Panc1 (cell line): Measurements from ENCODE around the gene BRCA2. TPM values are rescaled to one million over a fixed set of nuclear protein-coding genes. Genes with fewer than 3 reads are reported as not detected.

Source experiments
- ATAC-seq: fragments of 200-7000 bp; cut with Tn5 transposase; 2 replicates; pipeline ENCODE4 v1.9.1; 2020; ENCODE audit warnings: mild to moderate bottlenecking, moderate library complexity
- BruUV-seq: library from RNA; stranded (reverse); fragments of 400-500 nt; replicated peaks from 2 replicates; lab custom pipeline; 2021; lab: Mats Ljungman, UMichigan
- CTCF ChIA-PET: fragments of 300-600 bp; sonication (Branson Sonifier 250); formaldehyde crosslinking; loops from one replicate; lab custom pipeline; 2022; ENCODE audit warnings: antibody characterized with exemption; lab: Charles Lee
- POLR2A ChIA-PET: fragments of 300-600 bp; sonication (Branson Sonifier 250); formaldehyde crosslinking; loops from one replicate; lab custom pipeline; 2022; ENCODE audit warnings: antibody characterized with exemption; lab: Charles Lee
- DNase-seq: peaks from one replicate; pipeline ENCODE4 v3.0.0-alpha.2; 2010; ENCODE audit warnings: low read depth, low spot score
- H3K27ac ChIP-seq: 2 replicates; pipeline ENCODE4 v1.5.1; 2011; ENCODE audit warnings: mild to moderate bottlenecking, low read length, inconsistent platforms
- H3K27me3 ChIP-seq: fragments of 200-500 bp; sonication (Bioruptor generic); 2 replicates; pipeline ENCODE4 v1.6.0; 2014; ENCODE audit warnings: low read length, inconsistent platforms; ENCODE audit not compliant: control insufficient read depth, insufficient read depth
- H3K36me3 ChIP-seq: fragments of 200-500 bp; sonication (Bioruptor generic); 2 replicates; pipeline ENCODE4 v1.5.1; 2014; ENCODE audit warnings: inconsistent platforms, mild to moderate bottlenecking, low read length, moderate library complexity; ENCODE audit not compliant: control insufficient read depth, insufficient read depth
- H3K4me1 ChIP-seq: 2 replicates; pipeline ENCODE4 v1.5.1; 2011; ENCODE audit warnings: inconsistent platforms, mild to moderate bottlenecking, low read length, moderate library complexity; ENCODE audit not compliant: control insufficient read depth, insufficient read depth
- H3K4me3 ChIP-seq, 2 experiments: 2 replicates each; pipeline ENCODE4 v1.5.1; 2011 to 2012; ENCODE audit warnings: low read depth in 2 of 2, low read length in 2 of 2, mild to moderate bottlenecking in 2 of 2, inconsistent platforms in 1 of 2, moderate library complexity in 1 of 2
- H3K9me3 ChIP-seq: fragments of 200-500 bp; sonication (Bioruptor generic); 2 replicates; pipeline ENCODE4 v1.5.1; 2014; ENCODE audit warnings: low read depth, mild to moderate bottlenecking, inconsistent platforms, low read length, moderate library complexity; ENCODE audit not compliant: control insufficient read depth, insufficient read depth
- POLR2AphosphoS5 ChIP-seq: IDR thresholded peaks from 2 replicates; pipeline ENCODE4 v1.6.1; 2012; ENCODE audit warnings: mild to moderate bottlenecking, low read depth, low read length, moderate library complexity
- SIN3A ChIP-seq: IDR thresholded peaks from 2 replicates; pipeline ENCODE4 v1.6.1; 2012; ENCODE audit warnings: low read depth, mild to moderate bottlenecking, low read length, moderate library complexity, borderline replicate concordance; ENCODE audit not compliant: insufficient read depth
- TCF7L2 ChIP-seq: IDR thresholded peaks from 2 replicates; pipeline ENCODE4 v1.6.1; 2011; ENCODE audit warnings: mild to moderate bottlenecking, low read depth, low read length, inconsistent platforms
- in situ Hi-C: cut with HindIII; loops from 2 replicates; pipeline ENCODE4 v1.10.0; 2016; ENCODE audit warnings: low sequenced_read_pairs, low pct_unique_long_range_greater_than_20kb
- intact Hi-C: fragments of 100-400 bp; cut with micrococcal nuclease; formaldehyde crosslinking; loops from one replicate; pipeline ENCODE4 v1.10.0; 2022; ENCODE audit not compliant: unreplicated experiment
- total RNA-seq: library from RNA; stranded (reverse); gene quantifications from one replicate; pipeline ENCODE4 v1.2.1, GENCODE V29; 2021; ENCODE audit not compliant: unreplicated experiment
- TF ChIP-seq, protein P1 (sequence below): fragments of 450-650 bp; IDR thresholded peaks from 2 replicates; pipeline ENCODE4 v1.5.1; 2017; ENCODE audit warnings: mild to moderate bottlenecking
- TF ChIP-seq, protein P2 (sequence below), 2 experiments: IDR thresholded peaks; 2 replicates each; pipeline ENCODE4 v1.6.1; 2011 to 2012; ENCODE audit warnings: low read depth in 2 of 2, control low read depth in 1 of 2, low read length in 1 of 2, mild to moderate bottlenecking in 1 of 2, moderate library complexity in 1 of 2; ENCODE audit not compliant: insufficient read depth in 1 of 2

BRCA2 gene
- total RNA-seq, 1 experiment from 2014 or later = 8.4 TPM

DNA sequence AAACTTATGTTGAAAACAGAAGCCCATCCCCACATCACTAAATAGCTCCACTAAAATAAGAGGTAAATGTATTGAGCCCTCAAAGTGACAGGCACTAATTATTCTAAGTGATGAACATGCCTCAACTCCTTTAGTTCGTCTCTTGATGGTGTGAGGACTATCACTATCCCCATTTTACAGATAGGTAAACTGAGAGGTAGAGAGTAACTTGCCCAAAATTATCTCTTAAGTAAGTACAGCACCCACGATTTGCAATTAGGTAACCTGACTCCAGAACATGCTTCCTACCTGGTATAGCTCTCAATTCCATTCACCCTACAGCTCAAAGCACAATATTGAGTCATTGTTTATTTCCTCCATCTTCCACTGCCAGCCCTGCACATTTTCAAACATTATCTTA lies 12.8 kb upstream of the BRCA2 start:
- Histone ChIP-seq H3K36me3 (no peaks in the 10 kb centered on the region), H3K27ac (no peak overlapping the region), H3K4me3 (no peak overlapping the region), H3K9me3 (no peaks in the 10 kb centered on the region), H3K27me3 (peaks cover 6% of the 10 kb centered on the region; the same call in 1 of the 2 replicates), H3K4me1 (no peaks in the 10 kb centered on the region)
- POLR2A ChIA-PET = no interaction called here
- TF ChIP-seq TCF7L2 (no peak), SIN3A (no peak), POLR2AphosphoS5 (no peak)
- TF ChIP-seq, protein P1, sequence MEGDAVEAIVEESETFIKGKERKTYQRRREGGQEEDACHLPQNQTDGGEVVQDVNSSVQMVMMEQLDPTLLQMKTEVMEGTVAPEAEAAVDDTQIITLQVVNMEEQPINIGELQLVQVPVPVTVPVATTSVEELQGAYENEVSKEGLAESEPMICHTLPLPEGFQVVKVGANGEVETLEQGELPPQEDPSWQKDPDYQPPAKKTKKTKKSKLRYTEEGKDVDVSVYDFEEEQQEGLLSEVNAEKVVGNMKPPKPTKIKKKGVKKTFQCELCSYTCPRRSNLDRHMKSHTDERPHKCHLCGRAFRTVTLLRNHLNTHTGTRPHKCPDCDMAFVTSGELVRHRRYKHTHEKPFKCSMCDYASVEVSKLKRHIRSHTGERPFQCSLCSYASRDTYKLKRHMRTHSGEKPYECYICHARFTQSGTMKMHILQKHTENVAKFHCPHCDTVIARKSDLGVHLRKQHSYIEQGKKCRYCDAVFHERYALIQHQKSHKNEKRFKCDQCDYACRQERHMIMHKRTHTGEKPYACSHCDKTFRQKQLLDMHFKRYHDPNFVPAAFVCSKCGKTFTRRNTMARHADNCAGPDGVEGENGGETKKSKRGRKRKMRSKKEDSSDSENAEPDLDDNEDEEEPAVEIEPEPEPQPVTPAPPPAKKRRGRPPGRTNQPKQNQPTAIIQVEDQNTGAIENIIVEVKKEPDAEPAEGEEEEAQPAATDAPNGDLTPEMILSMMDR = no peak
- TF ChIP-seq, protein P2, sequence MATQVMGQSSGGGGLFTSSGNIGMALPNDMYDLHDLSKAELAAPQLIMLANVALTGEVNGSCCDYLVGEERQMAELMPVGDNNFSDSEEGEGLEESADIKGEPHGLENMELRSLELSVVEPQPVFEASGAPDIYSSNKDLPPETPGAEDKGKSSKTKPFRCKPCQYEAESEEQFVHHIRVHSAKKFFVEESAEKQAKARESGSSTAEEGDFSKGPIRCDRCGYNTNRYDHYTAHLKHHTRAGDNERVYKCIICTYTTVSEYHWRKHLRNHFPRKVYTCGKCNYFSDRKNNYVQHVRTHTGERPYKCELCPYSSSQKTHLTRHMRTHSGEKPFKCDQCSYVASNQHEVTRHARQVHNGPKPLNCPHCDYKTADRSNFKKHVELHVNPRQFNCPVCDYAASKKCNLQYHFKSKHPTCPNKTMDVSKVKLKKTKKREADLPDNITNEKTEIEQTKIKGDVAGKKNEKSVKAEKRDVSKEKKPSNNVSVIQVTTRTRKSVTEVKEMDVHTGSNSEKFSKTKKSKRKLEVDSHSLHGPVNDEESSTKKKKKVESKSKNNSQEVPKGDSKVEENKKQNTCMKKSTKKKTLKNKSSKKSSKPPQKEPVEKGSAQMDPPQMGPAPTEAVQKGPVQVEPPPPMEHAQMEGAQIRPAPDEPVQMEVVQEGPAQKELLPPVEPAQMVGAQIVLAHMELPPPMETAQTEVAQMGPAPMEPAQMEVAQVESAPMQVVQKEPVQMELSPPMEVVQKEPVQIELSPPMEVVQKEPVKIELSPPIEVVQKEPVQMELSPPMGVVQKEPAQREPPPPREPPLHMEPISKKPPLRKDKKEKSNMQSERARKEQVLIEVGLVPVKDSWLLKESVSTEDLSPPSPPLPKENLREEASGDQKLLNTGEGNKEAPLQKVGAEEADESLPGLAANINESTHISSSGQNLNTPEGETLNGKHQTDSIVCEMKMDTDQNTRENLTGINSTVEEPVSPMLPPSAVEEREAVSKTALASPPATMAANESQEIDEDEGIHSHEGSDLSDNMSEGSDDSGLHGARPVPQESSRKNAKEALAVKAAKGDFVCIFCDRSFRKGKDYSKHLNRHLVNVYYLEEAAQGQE (IDR thresholded peaks at IDR 0.05; ENCODE audit: insufficient read depth in 1 of 2, low read depth in 2 of 2, low read length in 1 of 2) = no peak
- intact Hi-C loops (no loop called here), in situ Hi-C loops (no loop called here)
- CTCF ChIA-PET = no interaction called here
- ATAC-seq = no peak
- BruUV-seq = no TSS peak
- no peak for DNase-seq

DNA sequence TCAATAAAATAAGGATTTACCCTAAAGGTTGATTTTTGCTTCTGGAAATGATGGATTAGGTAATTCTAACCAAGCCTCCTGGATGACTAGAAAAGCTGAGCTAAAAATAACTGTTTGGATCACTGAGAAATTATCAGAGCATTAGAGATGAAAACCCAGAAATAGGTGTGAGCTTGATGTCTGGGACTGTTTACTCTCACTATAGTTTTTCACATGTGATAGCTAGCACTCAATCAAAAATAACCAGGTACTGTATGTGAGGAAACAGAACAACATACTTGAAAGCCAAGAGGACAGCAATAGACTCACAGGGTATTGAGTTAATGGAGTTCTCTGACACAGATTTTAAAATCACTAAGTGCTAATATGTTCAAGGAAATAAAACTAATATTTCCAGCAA lies 9.7 kb upstream of the BRCA2 start:
- H3K27me3 ChIP-seq = no peaks in the 10 kb centered on the region
- peaks cover 2% of the 10 kb centered on the region; the same call in 1 of the 2 replicates for H3K4me1 ChIP-seq
- BruUV-seq = no TSS peak
- H3K36me3 ChIP-seq = no peaks in the 10 kb centered on the region
- H3K27ac ChIP-seq = no peak overlapping the region
- H3K4me3 ChIP-seq = no peak overlapping the region
- ATAC-seq = no peak
- POLR2A ChIA-PET = no interaction called here
- CTCF ChIA-PET = no interaction called here
- in situ Hi-C loops (no loop called here), intact Hi-C loops (loop anchor here (5.0 kb wide), 2 partner anchors 63 to 393 kb away; no protein-coding TSS in a partner anchor)
- TF ChIP-seq, protein P1 = no peak
- no peak for TF ChIP-seq TCF7L2
- no peak for TF ChIP-seq SIN3A
- TF ChIP-seq, protein P2 (IDR thresholded peaks at IDR 0.05; ENCODE audit: insufficient read depth in 1 of 2, low read depth in 2 of 2, low read length in 1 of 2) = no peak
- no peak for TF ChIP-seq POLR2AphosphoS5
- no peak for DNase-seq
- no peaks in the 10 kb centered on the region for H3K9me3 ChIP-seq
